Lower lobe of right lung (tissue), 2 donors: ENCODE results near the gene ASIC2. TPM values are rescaled to one million over a fixed set of nuclear protein-coding genes. Genes with fewer than 3 reads are reported as not detected.

Experiments used
- ATAC-seq, 2 donors: fragments of 200-7000 bp; cut with Tn5 transposase; one replicate each; pipeline ENCODE4 v1.9.1; 2020 to 2022; ENCODE audit warnings: mild to moderate bottlenecking in 2 of 2, moderate library complexity in 2 of 2
- DNase-seq: peaks from one replicate; pipeline ENCODE4 v3.0.0-alpha.2; 2020
- H3K27ac ChIP-seq: fragments of 200-600 bp; one replicate; pipeline ENCODE4 v1.8.0; 2022
- H3K27me3 ChIP-seq: fragments of 200-600 bp; one replicate; pipeline ENCODE4 v1.8.0; 2022; ENCODE audit warnings: low read depth
- H3K36me3 ChIP-seq: fragments of 200-600 bp; one replicate; pipeline ENCODE4 v1.8.0; 2022; ENCODE audit warnings: mild to moderate bottlenecking
- H3K4me1 ChIP-seq: fragments of 200-600 bp; one replicate; pipeline ENCODE4 v1.8.0; 2022
- H3K4me3 ChIP-seq: fragments of 200-600 bp; one replicate; pipeline ENCODE4 v1.8.0; 2022; ENCODE audit warnings: mild to moderate bottlenecking
- H3K9me3 ChIP-seq: fragments of 200-600 bp; one replicate; pipeline ENCODE4 v1.8.0; 2022
- intact Hi-C: fragments of 100-400 bp; cut with DNase I; formaldehyde crosslinking; loops from one replicate; pipeline ENCODE4 v1.11.0; 2022
- total RNA-seq: library from RNA; stranded (reverse); fragmentation: NEBNext Ultra II Directional; extraction: Animal tissue kit (Norgen Biotek cat#: 25700); gene quantifications from one replicate; pipeline ENCODE4 v1.2.1, GENCODE V29; 2021
- TF ChIP-seq, protein P1 (sequence below): fragments of 200-600 bp; IDR thresholded peaks from one replicate; pipeline ENCODE4 v1.8.0; 2022; ENCODE audit warnings: antibody characterized with exemption, mild to moderate bottlenecking
- donor health status: DM: no; HTN: yes; CAD: no; lungs with severe emphysema.

Gene ASIC2
- total RNA-seq, 1 donor from 2014 or later, result not detected

DNA sequence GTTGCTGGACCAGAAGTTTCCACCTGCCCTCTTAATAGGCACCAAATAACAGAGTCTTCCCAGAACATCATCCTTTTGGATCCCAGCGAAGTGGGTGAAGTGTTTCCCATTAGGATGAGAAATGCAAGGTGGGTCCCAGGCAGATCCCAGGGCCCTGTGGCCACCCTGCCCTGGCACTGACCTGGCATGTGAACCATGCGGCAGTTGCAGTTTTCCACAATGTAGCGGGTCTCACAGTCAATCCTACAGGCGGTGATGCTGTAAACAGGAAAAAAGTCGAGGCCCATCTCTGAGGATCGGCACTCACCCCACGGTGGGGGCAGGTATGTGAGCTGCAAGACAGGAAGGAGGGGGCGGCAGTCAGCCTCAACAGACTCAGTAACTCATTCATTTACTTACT, 265.0 kb downstream of the ASIC2 start:
- Histone ChIP-seq H3K4me1 (no peaks in the 10 kb centered on the region), H3K36me3 (no peaks in the 10 kb centered on the region), H3K27ac (no peak overlapping the region), H3K27me3 (peaks cover 2% of the 10 kb centered on the region), H3K9me3 (no peaks in the 10 kb centered on the region), H3K4me3 (no peak overlapping the region)
- intact Hi-C loops, result no loop called here
- ATAC-seq, result no peak
- no peak for DNase-seq
- TF ChIP-seq, protein P1, sequence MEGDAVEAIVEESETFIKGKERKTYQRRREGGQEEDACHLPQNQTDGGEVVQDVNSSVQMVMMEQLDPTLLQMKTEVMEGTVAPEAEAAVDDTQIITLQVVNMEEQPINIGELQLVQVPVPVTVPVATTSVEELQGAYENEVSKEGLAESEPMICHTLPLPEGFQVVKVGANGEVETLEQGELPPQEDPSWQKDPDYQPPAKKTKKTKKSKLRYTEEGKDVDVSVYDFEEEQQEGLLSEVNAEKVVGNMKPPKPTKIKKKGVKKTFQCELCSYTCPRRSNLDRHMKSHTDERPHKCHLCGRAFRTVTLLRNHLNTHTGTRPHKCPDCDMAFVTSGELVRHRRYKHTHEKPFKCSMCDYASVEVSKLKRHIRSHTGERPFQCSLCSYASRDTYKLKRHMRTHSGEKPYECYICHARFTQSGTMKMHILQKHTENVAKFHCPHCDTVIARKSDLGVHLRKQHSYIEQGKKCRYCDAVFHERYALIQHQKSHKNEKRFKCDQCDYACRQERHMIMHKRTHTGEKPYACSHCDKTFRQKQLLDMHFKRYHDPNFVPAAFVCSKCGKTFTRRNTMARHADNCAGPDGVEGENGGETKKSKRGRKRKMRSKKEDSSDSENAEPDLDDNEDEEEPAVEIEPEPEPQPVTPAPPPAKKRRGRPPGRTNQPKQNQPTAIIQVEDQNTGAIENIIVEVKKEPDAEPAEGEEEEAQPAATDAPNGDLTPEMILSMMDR, result no peak

DNA sequence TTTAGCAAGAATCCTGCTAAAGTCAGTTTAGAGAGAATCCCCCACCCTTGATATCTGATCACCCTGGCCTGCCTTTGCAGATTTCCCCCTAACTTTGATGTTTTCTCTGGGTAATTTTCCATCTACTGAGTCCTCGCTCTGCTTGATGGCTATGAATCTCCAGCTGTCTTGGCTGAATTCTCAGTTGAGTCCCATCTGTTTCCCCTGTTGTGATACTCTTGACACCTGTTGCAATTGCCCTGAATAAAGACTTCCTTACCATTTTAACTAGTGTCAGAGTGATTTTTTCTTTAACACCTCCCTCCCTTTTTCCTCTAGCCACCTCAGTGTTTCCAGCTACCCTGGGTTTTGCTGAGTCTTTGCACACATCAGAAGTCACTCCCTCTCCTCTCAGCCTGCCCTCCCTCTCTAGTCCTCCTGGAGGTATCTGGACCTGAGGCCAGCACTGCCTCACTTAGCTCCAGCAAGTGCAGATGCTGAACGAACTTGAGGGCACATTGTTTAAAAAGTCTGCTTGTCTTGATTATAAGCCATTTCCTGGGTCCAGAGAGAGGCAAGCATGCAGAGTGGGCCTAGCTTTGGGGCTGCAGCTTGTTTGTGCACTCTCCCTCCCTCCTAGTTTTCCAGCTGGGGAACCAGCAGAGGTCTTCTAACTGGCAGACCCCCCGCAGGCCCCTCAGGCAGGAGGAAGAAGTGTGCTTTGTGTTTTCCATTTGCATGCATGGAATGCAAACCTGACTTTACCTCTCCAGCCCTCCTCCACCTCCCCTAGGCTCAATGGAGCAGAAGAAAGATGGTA, 268.2 kb downstream of the ASIC2 start:
- Histone ChIP-seq H3K4me3 (no peak overlapping the region), H3K4me1 (no peaks in the 10 kb centered on the region), H3K27ac (no peak overlapping the region), H3K36me3 (no peaks in the 10 kb centered on the region), H3K27me3 (no peaks in the 10 kb centered on the region), H3K9me3 (no peaks in the 10 kb centered on the region)
- no peak for DNase-seq
- no peak for ATAC-seq
- TF ChIP-seq, protein P1, result no peak
- intact Hi-C loops, result no loop called here

DNA sequence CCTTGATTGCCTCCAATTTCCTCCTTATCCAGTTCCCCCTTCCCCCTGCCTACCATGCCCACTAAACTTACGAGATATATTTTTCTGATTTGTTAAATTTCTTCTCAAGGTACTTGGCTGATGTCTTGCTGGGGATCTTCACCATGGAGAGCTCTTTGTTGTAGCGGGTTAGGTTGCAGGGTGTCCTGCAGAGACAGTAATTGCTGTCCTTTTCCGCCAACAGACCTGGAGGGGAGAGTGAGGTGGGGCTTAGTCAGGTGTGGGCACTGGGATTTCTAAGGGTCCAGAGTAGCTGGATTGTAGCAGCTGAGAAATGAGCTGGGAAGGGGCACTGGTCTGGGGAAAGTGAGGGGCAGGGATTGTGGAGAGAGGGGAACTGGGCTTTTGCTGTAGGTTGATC, 269.3 kb downstream of the ASIC2 start:
- no peak overlapping the region for H3K27ac ChIP-seq
- no peak for DNase-seq

DNA sequence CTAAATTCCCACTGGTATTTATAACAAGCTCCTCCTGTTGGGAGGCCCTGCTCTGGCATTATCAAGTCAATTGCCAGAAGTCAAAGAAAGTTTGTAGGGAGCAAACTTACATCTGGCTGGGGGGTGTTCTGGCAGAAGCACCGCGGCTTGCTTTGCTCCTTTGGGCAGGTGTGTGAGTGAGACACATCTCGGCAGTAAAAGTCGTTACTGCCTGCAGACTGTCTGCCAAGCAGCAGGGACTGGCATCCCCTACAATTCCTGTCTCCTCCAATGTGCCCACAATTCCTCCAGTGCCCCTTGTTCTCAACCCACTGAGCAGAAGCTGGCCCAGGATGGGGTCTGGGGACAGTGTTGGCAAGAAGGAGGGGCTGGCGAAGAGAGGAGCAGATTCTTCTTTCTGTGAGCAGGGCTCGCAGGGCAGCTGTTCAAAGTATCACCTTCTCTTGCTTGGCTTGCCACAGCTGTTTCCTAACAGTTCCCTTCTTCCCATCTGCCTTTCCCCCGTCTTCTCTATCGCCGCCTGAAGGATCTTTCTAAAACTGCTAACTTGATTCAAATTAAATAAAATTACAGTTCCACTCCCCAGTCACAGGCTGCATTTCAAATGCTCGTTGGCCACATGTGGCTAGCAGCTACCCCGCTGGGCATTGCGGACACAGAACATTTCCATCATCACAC, 271.2 kb downstream of the ASIC2 start:
- DNase-seq (no peak), ATAC-seq (no peak)
- Histone ChIP-seq H3K27me3 (no peaks in the 10 kb centered on the region), H3K4me3 (no peak overlapping the region), H3K36me3 (no peaks in the 10 kb centered on the region), H3K27ac (no peak overlapping the region), H3K4me1 (no peaks in the 10 kb centered on the region), H3K9me3 (no peaks in the 10 kb centered on the region)
- intact Hi-C loops, result no loop called here
- TF ChIP-seq, protein P1, result no peak

More for the DNA sequence above, 269.3 kb downstream of the ASIC2 start:
- TF ChIP-seq, protein P1, result no peak
- intact Hi-C loops, result no loop called here
- Histone ChIP-seq H3K36me3 (no peaks in the 10 kb centered on the region), H3K9me3 (no peaks in the 10 kb centered on the region), H3K27me3 (no peaks in the 10 kb centered on the region), H3K4me1 (no peaks in the 10 kb centered on the region), H3K4me3 (no peak overlapping the region)
- no peak for ATAC-seq

DNA sequence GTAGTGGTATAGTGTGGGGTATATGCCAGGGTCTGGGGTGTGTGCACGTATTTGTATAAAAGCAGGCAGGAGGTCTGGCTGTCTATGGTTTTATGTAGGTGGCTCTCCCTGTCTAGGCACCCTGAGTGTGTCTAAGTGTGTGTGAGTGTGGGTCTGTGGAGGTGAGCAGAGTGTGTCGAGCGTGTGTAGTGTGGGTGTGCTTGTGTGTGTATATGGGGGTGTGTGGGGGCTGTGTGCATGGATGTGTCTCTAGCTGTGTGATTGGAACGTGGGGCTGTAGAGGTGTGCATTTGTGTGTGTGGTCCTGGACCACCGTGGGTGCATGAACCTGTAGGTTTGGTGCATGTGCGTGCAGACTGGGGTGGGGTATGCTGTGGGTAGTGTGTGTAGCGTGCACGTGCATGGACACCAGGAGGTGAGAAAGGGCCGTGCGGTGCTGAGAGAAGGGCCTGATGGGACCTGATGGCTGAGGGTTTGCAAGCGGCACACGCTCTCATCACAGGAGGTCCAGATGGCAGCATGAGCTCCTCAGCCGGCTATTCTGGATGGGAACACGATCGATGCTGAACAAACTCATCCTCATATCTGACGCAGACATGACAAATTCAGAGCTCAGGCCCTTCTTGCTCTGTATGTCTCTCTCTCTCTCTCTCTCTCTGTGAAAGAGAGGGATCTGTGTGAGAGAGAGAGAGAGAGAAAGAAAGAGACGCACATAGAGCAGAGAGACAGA, 273.8 kb downstream of the ASIC2 start:
- H3K27ac ChIP-seq, result no peak overlapping the region
- intact Hi-C loops, result no loop called here
- DNase-seq, result no peak

More for the DNA sequence above, 273.8 kb downstream of the ASIC2 start:
- TF ChIP-seq, protein P1, result no peak
- H3K36me3 ChIP-seq, result no peaks in the 10 kb centered on the region
- H3K4me3 ChIP-seq, result no peak overlapping the region
- no peaks in the 10 kb centered on the region for H3K4me1 ChIP-seq
- ATAC-seq, result peak in 1 of 2 donors; percentile 21
- no peaks in the 10 kb centered on the region for H3K9me3 ChIP-seq
- H3K27me3 ChIP-seq, result no peaks in the 10 kb centered on the region
